Suppressor macrophage treated with lipopolysaccharide for 1 hour (primary cell): ENCODE measurements around the gene WDR70.
A peak's percentile ranks its signal among the peaks of the same experiment; 100 is the strongest.
"Not testable (repeated sequence)": the region's sequence is repeated elsewhere in the genome, so short reads cannot be mapped to it uniquely, and the experiment has no call there.

Source experiments
- DNase-seq, 3 donors: peaks; one replicate each; pipeline ENCODE4 v3.0.0-alpha.2; 2020 to 2022

Gene WDR70

DNA sequence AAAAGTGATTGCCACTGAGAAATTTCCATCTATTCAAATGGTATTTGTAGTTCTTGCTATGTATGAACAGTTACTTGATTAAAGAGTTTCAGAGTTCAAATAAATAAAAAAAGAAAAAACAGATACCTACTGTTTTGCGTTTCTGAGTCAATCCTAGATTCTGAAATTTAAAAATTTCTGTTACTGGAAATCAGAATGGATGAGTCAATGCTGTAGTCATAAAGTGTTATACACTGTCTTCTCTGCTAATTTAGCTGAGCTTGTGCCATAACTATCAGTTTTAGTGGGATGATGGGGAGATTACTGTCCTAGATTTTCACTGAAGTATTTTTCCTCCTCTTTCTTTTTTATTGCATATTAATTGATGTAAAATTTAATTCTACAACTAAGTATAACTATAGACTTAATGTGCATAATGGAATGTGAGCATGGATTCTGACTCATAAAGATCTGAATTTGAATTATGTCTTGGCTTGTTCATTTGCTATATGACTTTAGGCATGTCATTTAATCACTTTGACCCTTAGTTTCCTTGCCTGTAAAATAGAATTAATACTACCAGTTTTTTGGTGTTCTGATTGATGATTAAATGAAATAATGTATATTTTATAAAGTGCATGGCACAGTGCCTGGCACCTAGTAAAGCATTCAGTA, 75.4 kb downstream of the WDR70 start:
- DNase-seq, result peak in 2 of 3 donors; percentile 6 to 20

DNA sequence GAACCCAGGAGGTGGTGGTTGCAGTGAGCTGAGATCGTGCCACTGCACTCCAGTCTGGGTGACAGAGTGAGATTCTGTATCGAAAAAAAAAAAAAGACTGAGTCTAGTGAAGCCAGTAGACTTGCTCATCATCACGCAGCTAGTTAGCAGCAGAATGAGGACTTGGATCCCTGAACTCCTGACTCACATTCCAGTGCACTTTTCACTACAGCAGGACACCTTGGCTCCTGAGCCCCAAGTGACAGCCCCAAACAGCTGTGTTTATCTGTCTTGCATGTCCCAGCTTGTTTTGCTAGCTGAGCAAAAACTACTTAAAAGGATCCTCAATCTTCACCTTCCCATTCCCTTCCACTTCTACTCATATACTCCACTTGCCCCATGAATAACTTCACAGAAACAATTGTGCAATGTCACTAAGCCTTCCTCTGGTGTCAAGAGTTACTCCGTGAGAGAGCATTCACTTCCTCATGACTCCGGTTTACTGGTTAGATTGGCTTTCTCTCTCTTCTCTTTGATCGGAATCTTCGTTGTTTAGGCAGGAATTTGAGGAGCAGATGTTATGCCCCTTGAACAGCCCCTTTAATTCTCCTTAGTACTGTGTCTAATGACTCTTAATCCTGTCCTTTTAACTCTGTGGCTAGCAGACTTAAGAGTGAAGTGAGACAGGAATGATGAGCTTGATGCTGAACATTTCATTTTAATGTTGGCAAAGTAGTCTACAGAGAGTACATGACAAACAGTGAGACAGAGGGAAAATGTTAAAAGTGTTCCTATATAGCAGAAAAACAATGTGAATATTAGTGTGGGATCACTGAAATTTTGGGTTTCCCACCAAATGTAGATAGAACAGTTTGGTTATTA, 84.3 kb downstream of the WDR70 start:
- peak; percentile 58 to 70 (median 67) for DNase-seq

DNA sequence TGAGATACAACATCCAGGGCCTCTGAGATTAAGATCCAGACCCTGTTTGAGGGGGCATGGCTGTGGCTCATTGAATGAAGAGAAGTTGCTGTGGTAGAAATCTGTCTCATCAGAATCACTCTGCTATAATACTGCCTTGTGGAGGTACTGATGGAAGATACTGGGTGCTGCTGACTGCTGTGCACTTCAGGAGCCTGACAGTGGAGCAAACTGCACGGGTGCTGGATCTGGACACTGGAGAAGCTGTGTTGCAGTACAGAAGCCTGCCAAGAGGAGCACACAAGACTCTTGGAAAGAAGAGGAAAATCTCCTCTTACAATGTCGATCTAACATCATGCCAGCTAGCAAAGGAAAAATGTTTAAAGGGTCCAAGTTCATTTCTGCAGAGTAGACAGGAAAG, 85.5 kb downstream of the WDR70 start:
- not testable (repeated sequence) for DNase-seq

DNA sequence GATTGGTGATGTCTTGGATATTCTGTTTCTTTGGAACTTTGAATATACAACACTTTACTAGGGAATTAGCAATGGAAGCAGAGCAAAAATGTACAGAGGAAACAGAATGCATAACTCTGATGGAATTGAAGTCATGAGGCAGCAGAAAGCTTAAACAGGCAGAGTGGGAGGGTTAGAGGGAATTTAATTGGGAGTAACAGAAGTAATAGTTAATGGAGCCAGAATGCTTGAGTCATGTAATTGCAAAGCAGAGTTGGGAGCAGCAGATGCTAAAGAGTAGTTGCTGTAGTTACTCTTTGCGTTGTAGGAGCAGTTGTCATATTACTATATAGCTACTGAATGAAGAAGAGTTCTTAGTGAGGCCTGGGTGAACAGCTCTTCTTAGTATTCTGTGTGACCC, 90.3 kb downstream of the WDR70 start:
- DNase-seq, result not testable (repeated sequence)

DNA sequence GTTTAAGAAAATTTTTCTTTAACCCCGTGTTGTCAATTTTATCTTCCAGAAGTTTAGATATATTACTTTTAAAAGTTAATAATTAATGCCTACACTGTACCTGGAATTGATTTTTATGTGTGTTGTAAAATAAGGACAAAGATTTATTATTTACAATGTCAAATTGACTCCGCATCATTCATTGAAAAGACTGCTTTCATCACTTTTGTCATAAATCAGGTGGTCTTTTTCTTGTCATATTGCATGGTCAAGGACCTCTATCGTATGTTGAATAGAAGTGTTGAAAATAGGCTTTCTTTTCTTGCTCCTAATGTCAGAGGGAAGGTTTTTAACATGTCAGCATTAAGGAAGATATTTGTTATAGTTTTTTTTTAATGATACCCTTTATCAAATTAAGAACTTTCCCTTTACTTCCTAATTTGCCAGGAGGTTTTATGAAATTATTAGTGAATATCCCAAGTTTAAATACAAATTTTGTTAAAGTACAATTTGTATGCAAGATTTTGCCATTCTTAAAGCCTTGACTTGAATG, 92.6 kb downstream of the WDR70 start:
- no peak for DNase-seq

DNA sequence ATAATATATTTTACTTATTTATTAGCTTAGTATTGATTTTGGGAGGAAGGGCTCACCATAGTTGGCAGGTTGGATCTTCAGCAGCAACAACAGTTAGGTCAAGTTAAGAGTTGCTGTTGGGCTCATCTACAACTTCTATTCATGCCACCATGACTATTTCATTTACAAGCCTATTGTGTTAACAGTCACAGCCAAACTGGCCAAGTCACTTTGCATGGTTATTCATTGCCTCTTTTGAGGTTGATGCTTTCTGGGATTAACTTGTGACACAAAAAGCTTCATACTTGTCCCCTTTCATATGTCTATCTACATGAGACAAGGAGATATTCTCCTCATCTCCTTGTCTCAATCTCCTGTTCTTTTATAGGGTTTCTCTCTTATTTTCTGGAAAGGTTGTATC, 98.3 kb downstream of the WDR70 start:
- no peak for DNase-seq

DNA sequence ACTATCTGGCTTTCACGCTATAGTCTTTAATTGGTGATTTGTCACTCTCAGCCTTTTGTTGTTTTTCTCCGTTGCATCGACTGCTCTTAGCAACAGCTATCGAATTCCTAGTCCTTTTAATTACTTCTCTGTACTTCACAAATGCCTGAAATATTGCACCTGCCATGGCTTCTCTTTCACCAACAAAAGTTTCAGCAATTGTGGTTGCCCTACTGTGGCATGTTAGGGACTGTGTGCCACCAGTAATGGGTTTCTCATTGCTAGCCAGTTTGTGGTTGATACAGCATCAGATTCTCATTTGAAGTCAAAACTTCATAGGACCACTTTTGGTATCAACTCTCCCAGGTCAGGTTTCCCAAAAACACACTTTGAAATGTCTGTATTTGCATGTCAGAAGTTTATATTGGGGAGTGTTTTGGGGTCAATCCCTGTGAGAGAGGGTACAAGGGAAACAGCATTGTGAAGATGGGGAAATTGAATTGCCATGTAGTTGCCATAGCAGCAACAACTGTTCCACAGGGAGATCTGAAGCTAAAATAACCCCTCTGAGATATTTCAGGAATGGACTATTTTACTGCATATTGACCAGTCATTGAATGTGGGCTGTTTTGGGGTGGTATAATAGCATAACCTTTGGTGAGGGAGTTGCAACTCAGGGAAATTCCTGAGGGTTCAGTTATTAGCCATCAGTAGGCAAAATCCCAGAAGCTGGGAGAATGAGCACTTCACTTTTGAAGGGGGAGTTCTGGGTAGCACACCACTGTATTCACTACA, 99.2 kb downstream of the WDR70 start:
- no peak for DNase-seq

DNA sequence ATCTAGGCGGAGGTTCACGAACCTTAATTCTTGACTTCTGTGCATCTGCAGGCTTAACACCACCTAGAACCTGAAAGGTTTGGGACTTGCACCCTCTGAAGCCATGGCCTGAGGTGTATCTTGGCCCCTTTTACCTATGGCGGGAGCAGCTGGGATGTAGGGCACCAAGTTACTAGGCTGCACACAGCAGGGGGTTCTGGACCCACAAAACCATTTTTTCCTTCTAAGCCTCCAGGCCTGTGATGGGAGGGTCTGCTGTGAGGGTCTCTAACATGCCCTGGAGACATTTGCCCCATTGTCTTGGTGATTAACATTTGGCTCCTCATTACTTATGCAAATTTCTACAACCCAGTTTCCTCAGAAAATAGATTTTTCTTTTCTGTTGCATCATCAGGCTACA, 102.3 kb downstream of the WDR70 start:
- DNase-seq, result not testable (repeated sequence)

DNA sequence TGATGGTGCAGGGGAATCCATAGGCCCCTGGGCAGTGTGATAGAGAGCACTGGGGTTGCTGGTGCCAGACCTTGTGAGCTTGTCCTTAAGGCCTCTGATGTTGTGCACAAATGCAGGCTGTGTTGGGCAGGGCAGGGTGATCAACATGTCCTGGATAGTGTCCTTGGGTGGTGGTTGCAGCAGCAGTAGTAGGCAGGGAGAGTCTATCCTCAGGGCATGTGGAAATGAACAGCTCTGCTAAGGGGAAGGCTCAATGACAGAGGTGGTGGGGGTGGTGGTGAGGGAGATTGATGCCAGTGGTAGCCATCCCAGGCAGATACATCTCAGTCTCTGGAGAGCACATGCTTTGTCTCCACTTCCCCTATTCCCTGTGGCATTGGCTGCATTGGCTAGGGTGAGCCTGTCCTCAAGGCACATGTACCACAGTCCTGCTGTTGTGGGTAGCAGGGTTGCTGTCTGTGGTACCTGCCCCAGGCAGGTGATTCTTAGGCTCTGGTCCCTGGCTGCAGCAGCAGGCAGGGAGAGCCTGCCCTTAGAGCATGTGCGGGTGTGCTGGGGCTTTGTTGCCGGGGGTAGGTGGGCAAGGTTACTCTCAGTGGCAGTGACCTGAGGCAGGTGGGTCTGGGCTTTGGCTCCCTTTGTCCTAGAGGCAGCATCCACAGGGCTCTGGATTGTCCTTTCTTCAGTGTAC, 111.1 kb downstream of the WDR70 start:
- DNase-seq, result no peak

DNA sequence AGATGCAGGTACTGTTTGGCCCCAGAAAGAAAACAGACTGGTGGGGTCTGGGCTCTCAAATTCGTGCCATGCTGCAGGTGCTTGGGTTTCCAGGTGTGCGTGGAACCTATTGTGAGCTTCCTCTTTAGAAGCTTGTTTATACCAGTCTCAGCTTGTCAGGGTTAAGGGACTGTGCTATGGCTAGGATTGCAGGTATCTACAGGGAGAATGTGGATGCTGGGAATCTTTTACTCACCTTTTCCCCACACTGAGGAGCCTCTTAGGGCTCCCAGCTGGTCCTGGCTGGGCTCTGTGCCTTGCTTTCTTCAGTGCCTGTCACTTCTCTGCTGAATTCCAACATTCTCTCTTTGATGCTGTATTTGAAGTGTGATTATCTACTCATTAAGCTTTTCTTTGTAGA, 111.8 kb downstream of the WDR70 start:
- DNase-seq, result no peak

DNA sequence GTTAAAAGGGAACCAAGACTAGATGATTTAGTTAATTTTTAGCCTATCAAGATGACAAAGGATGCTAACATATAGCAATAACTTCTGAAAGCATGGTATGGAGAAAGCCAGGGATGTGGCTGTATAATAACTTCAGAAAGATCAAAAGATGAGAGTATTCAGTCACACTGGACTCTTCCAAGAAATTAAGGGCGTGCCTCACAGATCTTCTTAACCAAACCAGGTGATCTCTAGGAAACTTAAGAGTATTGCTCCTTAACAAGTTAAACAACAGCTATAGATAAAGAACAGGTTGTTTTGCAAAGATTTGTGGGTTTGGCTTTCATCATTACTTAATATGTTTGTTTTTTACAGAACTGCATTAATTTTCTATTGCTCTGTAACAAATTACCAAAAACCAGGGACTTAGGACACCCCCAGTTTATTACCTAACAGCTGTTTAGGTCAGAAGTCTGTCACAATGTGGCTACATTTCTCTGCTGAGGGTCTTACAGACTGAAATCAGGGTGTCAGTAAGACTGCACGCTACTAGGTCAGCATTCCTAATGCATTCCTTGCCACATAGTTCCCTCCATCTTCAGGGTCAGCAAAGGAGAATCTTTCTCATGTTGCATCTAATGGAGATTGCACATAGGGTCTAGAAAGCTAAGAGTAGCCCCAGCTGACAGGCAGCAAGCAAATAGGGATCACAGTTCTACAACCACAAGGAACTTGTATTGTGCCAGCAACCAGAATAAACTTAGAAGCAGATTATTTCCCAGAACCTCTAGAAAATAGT, 113.8 kb downstream of the WDR70 start:
- DNase-seq, result no peak

DNA sequence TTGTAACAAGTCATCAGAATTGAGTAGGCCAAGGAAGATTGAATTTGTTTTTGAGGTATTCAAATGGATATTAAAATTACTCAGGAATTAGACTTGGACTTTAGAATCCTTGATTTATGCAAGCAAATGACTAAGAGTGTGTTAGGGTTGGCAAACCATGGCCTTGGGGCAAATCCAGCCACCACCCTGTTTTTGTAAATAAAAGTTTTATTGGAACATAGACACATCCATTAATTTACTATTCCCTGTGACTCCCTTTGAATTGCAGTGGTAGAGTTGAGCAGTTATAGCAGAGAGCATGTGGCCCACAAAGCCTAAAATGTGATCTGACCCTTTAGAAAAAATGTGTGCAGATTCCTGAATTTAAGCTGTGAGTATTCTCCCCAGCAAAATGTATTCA, 115.6 kb downstream of the WDR70 start:
- DNase-seq, result no peak

DNA sequence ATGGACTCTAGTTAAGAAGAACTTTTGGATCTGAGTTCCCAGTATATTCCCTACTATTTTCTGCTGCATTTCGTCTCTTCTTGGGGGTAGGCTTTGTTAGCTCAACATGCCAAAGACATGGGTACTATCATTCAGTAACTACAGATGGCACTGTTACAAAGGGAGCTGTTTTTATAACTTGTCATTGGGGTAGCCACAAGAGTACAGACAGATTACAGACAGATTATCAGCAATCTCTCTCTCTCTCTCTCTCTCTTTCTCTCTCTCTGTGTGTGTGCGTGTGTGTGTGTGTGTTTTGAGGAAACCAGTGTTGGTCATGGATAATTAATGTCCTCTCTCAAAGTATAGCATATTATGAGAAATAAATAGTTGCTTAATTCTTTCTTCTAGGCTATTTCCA, 116.1 kb downstream of the WDR70 start:
- DNase-seq, result no peak

DNA sequence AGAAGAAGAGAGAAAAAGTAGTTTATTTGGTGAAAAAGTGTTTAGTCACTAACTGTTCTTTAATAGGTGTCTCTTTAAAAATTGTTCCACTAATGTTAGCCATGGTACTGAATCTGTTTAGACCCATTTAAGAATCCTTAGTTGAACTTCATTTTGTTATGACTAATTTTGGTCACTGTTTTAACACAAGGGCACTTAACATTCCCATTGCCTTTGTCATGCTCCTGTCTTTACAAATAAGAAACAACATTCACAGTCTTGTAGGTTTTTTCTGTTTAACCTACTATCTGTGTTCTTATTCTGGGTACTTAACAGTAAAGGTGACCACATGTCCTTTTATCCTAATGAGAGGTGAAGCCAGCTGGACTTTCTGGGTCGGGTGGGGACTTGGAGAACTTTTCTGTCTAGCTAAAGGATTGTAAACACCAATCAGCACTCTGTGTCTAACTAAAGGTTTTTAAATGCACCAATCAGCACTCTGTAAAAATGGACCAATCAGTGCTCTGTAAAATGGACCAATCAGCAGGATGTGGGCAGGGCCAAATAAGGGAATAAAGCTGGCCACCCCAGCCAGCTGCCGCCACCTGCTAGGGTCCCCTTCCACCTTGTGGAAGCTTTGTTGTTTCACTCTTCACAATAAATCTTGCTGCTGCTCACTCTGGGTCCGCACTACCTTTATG, 116.7 kb downstream of the WDR70 start:
- no peak for DNase-seq

DNA sequence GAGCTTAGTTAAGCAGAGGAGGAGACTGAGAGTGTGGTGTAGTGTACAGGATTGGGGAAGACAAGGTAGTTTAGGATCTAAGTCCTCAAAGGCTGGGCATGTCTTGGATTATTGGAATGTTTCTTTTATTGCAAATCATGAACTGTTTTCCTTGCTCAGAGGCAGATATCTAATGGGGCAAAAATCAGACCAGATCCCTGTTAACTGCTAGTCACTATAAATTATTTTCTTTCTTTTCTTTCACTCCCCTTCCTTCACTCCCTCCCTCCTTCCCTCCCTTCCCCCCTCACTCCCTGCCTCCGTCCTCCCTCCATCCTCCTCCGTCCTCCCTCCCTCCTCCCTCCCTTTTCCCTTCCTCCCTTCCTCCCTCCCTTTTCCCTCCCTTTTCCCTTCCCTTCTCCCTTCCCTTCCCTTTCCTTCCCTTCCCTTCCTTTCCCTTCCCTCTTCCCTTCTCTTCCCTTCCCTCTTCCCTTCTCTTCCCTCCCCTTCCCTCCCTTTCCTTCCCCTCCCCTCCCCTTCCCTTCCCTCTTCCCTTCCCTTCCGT, 117.9 kb downstream of the WDR70 start:
- DNase-seq, result no peak

DNA sequence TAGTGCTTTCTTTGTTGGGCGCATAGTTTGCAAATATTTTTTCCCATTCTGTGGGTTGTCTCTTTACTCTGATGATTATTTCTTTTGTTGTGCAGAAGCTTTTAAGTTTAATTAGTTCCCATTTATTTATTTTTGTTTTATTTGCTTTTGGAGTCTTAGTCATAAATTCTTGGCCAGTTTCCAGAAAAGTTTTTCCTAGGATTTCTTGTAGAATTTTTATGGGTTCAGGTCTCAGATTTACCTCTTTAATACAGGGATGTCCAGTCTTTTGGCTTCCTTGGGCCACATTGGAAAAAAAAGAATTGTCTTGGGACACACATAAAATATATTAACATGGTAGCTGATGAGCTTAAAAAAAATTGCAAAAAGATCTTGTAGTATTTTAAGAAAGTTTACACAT, 122.0 kb downstream of the WDR70 start:
- no peak for DNase-seq

DNA sequence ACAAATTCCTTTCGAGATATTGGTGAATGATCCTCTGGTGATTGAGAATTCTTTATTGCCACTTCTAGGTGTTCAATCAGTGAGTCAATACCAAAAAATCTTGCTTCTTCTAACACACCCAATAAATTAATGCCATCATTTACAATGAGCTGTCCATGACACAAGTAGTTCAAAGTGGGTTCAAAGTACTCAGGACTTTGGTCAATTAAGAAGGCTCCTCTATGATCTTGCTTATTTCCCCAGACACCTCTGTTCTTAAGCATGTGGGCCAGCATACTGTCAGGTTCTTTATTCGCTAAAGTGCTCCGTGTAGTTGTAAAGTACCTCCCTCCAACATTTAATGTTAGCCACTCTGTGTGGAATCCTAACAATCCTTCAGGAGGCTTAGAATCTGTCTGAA, 127.1 kb downstream of the WDR70 start:
- DNase-seq, result no peak

DNA sequence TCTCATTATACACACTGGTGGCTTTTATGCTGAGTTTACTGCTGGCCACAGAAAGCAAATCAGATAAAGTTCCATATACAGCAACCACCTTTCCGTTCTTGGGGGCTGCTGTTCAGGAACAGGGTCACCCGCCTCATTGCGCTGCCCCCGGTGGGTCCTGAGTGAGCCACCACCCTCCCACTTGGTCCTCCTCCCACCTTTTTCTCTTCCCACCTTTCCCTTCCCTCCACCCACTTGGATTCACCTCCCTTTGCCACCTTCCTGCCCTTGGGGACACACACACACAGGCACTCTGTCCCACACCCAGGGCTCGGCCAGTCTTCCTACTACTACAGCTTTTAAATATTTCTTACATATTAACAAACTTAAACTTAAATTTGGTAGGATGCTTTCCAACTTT, 127.6 kb downstream of the WDR70 start:
- no peak for DNase-seq

DNA sequence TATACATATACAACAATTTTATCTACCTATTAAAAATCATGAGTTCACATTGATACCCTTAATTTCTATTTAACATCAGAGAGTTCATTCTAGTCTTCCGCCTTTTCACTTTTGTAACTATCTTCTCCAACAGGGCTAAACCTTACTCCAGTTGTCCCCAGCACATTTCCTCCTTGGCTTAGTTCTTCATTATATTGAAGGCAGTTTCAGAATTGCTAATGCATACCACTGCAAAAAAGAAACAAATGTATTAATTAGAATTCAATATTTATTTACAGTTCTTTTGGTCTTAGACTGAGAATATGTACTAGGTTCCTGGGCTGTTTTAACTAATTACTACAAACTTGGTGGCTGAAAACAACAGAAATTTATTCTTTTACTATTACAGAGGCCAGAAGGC, 132.5 kb downstream of the WDR70 start:
- no peak for DNase-seq

DNA sequence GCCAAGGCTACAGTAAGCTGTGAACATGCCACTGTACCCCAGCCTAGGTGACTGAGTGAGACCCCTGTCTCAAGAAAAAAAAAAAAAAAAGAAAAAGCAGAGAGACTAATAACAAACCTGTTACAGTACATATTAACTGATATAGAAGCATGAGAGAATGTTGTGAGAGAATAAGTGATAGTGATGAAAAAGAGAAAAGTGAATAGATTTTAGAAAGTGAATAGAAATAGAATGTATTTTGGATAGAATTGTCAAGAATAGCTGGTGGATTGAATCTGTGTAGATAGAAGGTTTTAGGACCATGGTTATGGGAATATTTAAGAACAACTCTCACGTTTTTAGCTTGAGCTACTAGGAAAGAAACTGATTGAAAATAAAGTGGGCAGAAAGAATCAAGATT, 135.8 kb downstream of the WDR70 start:
- no peak for DNase-seq

DNA sequence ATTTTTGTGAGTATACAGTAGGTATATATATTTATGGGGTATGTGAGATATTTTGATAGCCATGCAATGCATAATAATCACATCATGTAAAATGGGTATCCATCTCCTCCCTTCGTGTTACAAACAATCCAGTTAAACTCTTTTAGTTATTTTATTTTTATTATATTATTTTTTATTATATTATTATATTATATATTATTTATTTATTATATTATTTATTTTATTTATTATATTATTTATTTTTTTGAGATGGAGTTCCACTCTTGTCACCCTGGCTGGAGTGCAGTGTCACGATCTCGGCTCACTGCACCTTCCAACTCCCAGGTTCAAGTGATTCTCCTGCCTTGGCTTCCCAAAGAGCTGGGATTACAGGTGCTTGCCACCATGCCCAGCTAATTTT, 138.6 kb downstream of the WDR70 start:
- no peak for DNase-seq
